ENCODE data around the gene CTNS. TPM values are rescaled to one million over a fixed set of nuclear protein-coding genes. Genes with fewer than 3 reads are reported as not detected.

The CTNS gene
- total RNA-seq, 1 experiment from 2014 or later: 5.1 TPM

- no peak for DNase-seq
- no peak overlapping the region for H3K4me3 Mint-ChIP-seq (ENCODE audit: low read depth, unreplicated experiment)
- H3K36me3 Mint-ChIP-seq (ENCODE audit: insufficient read depth, unreplicated experiment): peaks cover 19% of the 10 kb centered on the region
- TF ChIP-seq, protein P1, sequence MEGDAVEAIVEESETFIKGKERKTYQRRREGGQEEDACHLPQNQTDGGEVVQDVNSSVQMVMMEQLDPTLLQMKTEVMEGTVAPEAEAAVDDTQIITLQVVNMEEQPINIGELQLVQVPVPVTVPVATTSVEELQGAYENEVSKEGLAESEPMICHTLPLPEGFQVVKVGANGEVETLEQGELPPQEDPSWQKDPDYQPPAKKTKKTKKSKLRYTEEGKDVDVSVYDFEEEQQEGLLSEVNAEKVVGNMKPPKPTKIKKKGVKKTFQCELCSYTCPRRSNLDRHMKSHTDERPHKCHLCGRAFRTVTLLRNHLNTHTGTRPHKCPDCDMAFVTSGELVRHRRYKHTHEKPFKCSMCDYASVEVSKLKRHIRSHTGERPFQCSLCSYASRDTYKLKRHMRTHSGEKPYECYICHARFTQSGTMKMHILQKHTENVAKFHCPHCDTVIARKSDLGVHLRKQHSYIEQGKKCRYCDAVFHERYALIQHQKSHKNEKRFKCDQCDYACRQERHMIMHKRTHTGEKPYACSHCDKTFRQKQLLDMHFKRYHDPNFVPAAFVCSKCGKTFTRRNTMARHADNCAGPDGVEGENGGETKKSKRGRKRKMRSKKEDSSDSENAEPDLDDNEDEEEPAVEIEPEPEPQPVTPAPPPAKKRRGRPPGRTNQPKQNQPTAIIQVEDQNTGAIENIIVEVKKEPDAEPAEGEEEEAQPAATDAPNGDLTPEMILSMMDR (IDR thresholded peaks at IDR 0.05; ENCODE audit: unreplicated experiment): no peak
- no peaks in the 10 kb centered on the region for H3K4me1 Mint-ChIP-seq (ENCODE audit: low read depth, unreplicated experiment)
- intact Hi-C loops (cut with micrococcal nuclease; ENCODE audit: unreplicated experiment): no loop called here
- CTCF ChIA-PET: no interaction called here
- no peaks in the 10 kb centered on the region for H3K9me3 Mint-ChIP-seq (ENCODE audit: low read depth, unreplicated experiment)
- no TSS peak for BruUV-seq (replicated peaks)
- no peaks in the 10 kb centered on the region for H3K27me3 Mint-ChIP-seq (ENCODE audit: unreplicated experiment)
- no peak overlapping the region for H3K27ac Mint-ChIP-seq (ENCODE audit: unreplicated experiment)
Observed at GRCh38 chr17:3693141-3693540, 56.6 kb downstream of the CTNS start.

DNA sequence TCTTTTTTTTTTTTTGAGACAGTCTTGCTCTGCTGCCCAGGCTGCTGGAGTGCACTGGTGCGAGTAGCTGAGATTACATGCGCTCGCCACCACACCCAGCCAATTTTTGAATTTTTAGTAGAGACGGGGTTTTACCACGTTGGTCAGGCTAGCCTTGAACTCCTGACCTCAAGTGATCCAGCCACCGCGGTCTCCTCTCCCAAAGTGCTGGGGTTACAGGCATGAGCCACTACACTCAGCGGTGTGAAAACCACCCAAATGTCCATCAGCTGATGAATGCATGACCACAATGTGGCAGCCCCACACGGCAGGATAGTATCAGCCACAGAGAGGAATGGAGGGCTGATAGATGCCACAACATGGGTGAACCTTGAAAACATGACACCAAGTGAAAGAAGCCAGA is 57.3 kb downstream of the CTNS start:
- intact Hi-C loops (cut with micrococcal nuclease; ENCODE audit: unreplicated experiment): no loop called here
- CTCF ChIA-PET: no interaction called here
- Mint-ChIP-seq H3K27me3 (ENCODE audit: unreplicated experiment) (no peaks in the 10 kb centered on the region), H3K4me3 (ENCODE audit: low read depth, unreplicated experiment) (no peak overlapping the region), H3K27ac (ENCODE audit: unreplicated experiment) (no peak overlapping the region), H3K36me3 (ENCODE audit: insufficient read depth, unreplicated experiment) (peaks cover 19% of the 10 kb centered on the region), H3K4me1 (ENCODE audit: low read depth, unreplicated experiment) (no peaks in the 10 kb centered on the region), H3K9me3 (ENCODE audit: low read depth, unreplicated experiment) (no peaks in the 10 kb centered on the region)
- TF ChIP-seq, protein P1 (IDR thresholded peaks at IDR 0.05; ENCODE audit: unreplicated experiment): no peak
- DNase-seq: no peak
- BruUV-seq (replicated peaks): no TSS peak

DNA sequence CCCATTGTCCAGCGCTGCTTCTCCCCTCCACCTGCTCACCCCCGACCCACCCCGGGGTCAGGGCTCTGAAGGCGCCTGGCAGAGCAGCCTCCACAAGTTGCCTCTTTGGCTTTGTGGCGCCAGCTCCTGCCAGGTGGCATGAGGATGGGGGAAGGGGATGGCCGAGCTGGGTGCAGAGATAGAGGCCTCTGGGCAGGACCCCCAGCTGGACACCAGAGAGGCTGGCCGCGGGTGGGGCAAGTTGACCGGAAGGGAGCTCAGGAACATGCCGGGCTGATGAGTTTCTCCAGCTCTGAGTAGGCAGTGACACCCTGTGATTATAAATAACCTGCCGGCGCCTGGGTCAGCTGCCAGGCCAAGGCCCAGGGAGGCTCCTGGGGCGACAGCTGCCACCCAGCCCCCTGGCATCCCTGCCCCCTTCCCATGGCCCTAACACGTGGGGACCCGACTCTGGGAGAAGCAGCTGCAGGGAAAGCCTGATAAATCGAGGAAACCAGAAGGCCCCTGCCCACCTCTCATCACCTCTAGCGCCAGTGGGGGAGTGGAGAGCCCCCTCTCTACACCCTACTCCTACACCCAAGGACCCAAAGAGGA is 58.7 kb downstream of the CTNS start:
- CTCF ChIA-PET: interaction anchor here (0.6 kb wide), 1 partner anchor 60 kb away, joined by 3 read pairs; no protein-coding TSS in a partner anchor
- Mint-ChIP-seq H3K4me3 (ENCODE audit: low read depth, unreplicated experiment) (peak overlapping the region; percentile 79), H3K4me1 (ENCODE audit: low read depth, unreplicated experiment) (no peaks in the 10 kb centered on the region), H3K9me3 (ENCODE audit: low read depth, unreplicated experiment) (no peaks in the 10 kb centered on the region), H3K36me3 (ENCODE audit: insufficient read depth, unreplicated experiment) (peaks cover 19% of the 10 kb centered on the region), H3K27ac (ENCODE audit: unreplicated experiment) (no peak overlapping the region), H3K27me3 (ENCODE audit: unreplicated experiment) (no peaks in the 10 kb centered on the region)
- intact Hi-C loops (cut with micrococcal nuclease; ENCODE audit: unreplicated experiment): no loop called here
- no peak for DNase-seq
- TF ChIP-seq, protein P1 (IDR thresholded peaks at IDR 0.05; ENCODE audit: unreplicated experiment): no peak
- BruUV-seq (replicated peaks): no TSS peak

DNA sequence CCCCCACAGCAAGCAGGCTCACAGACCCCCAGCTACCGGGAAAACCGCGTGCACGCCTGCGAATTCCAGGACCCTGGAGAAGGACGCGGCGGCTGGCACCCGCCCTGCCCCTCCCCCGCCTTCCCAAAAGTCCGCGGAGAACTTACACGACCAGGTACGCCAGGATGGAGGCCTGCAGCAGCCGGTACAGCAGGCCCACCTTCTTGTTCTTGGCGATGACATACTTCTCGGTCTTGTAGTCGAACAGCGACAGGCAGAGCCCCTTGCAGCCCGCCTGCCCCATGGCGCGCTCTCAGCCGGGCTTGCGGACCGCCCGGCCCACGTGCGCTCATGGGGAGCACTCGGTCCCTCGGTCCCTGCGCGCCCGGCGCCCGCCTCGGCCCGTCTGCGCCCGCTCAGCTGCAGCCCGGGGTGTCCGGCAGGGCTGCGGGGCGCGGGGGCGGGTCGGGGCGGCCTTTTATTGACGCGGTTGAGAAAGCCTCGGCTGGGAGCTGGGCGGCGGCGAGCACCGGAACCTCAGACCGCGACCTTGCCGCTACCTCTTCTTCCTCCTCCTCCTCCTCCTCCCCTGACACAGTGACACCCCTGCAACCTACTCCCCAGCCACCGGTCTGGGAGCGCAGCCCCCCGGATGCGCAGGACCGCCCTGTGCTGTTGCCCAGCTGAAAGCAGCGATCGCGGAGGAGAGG is 59.3 kb downstream of the CTNS start, which contains the start of gene P2RX5:
Gene P2RX5, minus strand, starts transcription at position 433 of the 689 bp plus-strand sequence. Its CDS starts 150 bp downstream, at position 283.
- Mint-ChIP-seq H3K27ac (ENCODE audit: unreplicated experiment) (no peak within 1 kb of the TSS), H3K9me3 (ENCODE audit: low read depth, unreplicated experiment) (no peaks in the 10 kb centered on the region), H3K27me3 (ENCODE audit: unreplicated experiment) (no peaks in the 10 kb centered on the region), H3K4me3 (ENCODE audit: low read depth, unreplicated experiment) (peak within 1 kb of the TSS; percentile 79), H3K4me1 (ENCODE audit: low read depth, unreplicated experiment) (no peaks in the 10 kb centered on the region), H3K36me3 (ENCODE audit: insufficient read depth, unreplicated experiment) (peaks cover 19% of the 10 kb centered on the region)
- DNase-seq: peak; percentile 12
- no TSS peak for BruUV-seq (replicated peaks)
- intact Hi-C loops (cut with micrococcal nuclease; ENCODE audit: unreplicated experiment): no loop called here
- CTCF ChIA-PET: interaction anchor here (0.6 kb wide), 1 partner anchor 61 kb away, joined by 3 read pairs; no protein-coding TSS in a partner anchor
- TF ChIP-seq, protein P1 (IDR thresholded peaks at IDR 0.05; ENCODE audit: unreplicated experiment): no peak

All from Calu3 (cell line).